ENCODE data around the gene SKA3. TPM values are rescaled to one million over a fixed set of nuclear protein-coding genes. Genes with fewer than 3 reads are reported as not detected.
A peak's percentile ranks its signal among the peaks of the same experiment; 100 is the strongest.

Gene SKA3
- total and polyA plus RNA-seq, 2 of the 13 experiments (the other 11 are each of a cell fraction or from before 2014, with no cell fraction given): 7.2 to 10.8 TPM

DNA sequence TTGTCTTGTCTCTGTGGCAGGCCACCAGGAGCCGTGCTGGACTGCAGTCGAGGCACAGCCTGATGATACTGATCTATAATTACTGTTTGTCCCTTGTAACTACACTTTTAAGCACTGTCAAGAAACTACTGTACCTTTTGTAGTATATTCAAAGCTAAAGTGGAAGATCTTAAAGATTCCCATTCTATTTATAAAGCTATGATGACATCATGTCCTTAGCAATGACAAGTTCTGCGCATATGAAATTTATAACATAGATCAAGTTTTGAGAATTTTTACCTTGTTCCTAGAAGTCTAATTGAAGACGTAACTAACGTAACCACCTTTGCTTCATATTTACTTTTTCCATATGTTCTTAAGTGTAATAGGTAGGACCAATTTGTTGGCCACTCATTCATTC is 58.2 kb downstream of the SKA3 start:
- POLR2A ChIA-PET: no interaction called here
- TF ChIP-seq CREB1 (IDR thresholded peaks at IDR 0.05): 0 out of 2 replicates have a peak, but pooled peaks have one; percentile 35
- TF ChIP-seq CREB1 (CRISPR knock-in tag; IDR thresholded peaks at IDR 0.05): no peak
- TF ChIP-seq ZNF235 (CRISPR knock-in tag; IDR thresholded peaks at IDR 0.05; ENCODE audit: borderline replicate concordance): no peak
- no peak for TF ChIP-seq ZMYM2 (CRISPR knock-in tag; IDR thresholded peaks at IDR 0.05)
- TF ChIP-seq ATF7 (IDR thresholded peaks at IDR 0.05): peak; percentile 79
- TF ChIP-seq ATF7 (CRISPR knock-in tag; IDR thresholded peaks at IDR 0.05): no peak
- Histone ChIP-seq H3K36me3 (replicated peaks in 1 of 2; ENCODE audit: control insufficient read depth in 1 of 2, insufficient read depth in 2 of 2, low read length in 2 of 2) (no peaks in the 10 kb centered on the region), H3K27me3 (ENCODE audit: control insufficient read depth in 1 of 2, insufficient read depth in 2 of 2, low read length in 2 of 2) (no peaks in the 10 kb centered on the region), H3K9me3 (ENCODE audit: low read length) (no peaks in the 10 kb centered on the region), H2AFZ (ENCODE audit: low read length) (no peak overlapping the region), H3K79me2 (ENCODE audit: insufficient read depth, low read length) (no peaks in the 10 kb centered on the region), H4K20me1 (ENCODE audit: insufficient read depth, low read length) (no peaks in the 10 kb centered on the region), H3K4me2 (ENCODE audit: low read depth, low read length) (no peak overlapping the region), H3K9ac (ENCODE audit: insufficient read depth, low read depth, low read length) (no peak overlapping the region), H3K27ac (ENCODE audit: extremely low read length, insufficient read depth, low read length) (no peak overlapping the region), H3K4me1 (ENCODE audit: insufficient read depth, low read length) (peaks cover 47% of the 10 kb centered on the region), H3K4me3 (replicated peaks in 1 of 3; ENCODE audit: insufficient read depth in 1 of 3, low read depth in 2 of 3, low read length in 3 of 3) (no peak overlapping the region)
- BruUV-seq (replicated peaks): no TSS peak
- in situ Hi-C loops (cut with HindIII; ENCODE audit: extremely low pct_ligation_motif_present, low pct_unique_long_range_greater_than_20kb): no loop called here
- no peak for FAIRE-seq
- peak; percentile 34; the same call in 1 of the 3 replicates for ATAC-seq
- DNase-seq (ENCODE audit: low spot score): no peak
- CTCF ChIA-PET (ENCODE audit: low intra/inter-chr PET ratio, low total read pairs): no interaction called here
- 50% methylated on average over 5 of the region's 5 CpGs for WGBS (ENCODE audit: low lambda C conversion rate)
- intact Hi-C loops (cut with micrococcal nuclease; ENCODE audit: unreplicated experiment): no loop called here

DNA sequence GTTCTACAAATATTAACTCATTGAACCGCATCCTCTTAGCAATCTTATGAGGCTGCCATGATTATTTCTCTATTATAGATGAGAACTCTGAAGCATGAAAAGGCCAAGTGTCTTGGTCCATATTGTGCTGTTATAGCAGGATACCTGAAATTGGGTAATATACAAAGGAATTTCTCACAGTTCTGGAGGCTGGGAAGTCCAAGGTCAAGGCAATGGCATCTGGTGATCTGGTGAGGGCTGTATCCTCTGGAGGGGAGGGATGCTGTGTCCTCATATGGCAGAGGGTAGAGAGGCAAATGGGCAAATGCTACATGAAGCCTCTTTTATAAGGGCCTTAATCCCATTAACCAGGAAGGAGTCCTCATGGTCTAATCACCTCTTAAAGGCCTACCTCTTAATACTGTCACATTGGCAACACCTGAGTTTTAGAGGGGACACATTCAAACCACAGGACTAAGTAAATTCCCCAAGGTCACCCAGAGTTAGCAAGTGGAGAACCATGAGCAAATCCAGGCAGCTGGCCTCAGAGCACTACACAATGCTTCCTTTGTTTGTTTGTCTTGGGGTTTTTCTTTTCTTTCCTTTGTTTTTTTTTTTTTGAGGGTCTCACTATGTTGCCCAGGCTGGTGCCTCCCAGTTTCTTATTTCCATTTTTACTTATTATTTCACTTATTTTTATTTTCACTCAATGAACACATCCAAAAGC is 59.1 kb downstream of the SKA3 start:
- no peak overlapping the region for H3K4me2 ChIP-seq (ENCODE audit: low read depth, low read length)
- no peak overlapping the region for H3K4me3 ChIP-seq (replicated peaks in 1 of 3; ENCODE audit: insufficient read depth in 1 of 3, low read depth in 2 of 3, low read length in 3 of 3)
- peaks cover 48% of the 10 kb centered on the region for H3K4me1 ChIP-seq (ENCODE audit: insufficient read depth, low read length)
- FAIRE-seq (no peak), ATAC-seq (peak; percentile 62; the same call in 2 of the 3 replicates), DNase-seq (ENCODE audit: low spot score) (peak; percentile 40)
- 92% methylated on average over 1 of the region's 1 CpG for WGBS (ENCODE audit: low lambda C conversion rate)
- ChIA-PET CTCF (ENCODE audit: low intra/inter-chr PET ratio, low total read pairs) (no interaction called here), POLR2A (no interaction called here)
- BruUV-seq (replicated peaks): no TSS peak
- no peak overlapping the region for H2AFZ ChIP-seq (ENCODE audit: low read length)
- no peaks in the 10 kb centered on the region for H3K27me3 ChIP-seq (ENCODE audit: control insufficient read depth in 1 of 2, insufficient read depth in 2 of 2, low read length in 2 of 2)
- in situ Hi-C loops (cut with HindIII; ENCODE audit: extremely low pct_ligation_motif_present, low pct_unique_long_range_greater_than_20kb): no loop called here
- intact Hi-C loops (cut with micrococcal nuclease; ENCODE audit: unreplicated experiment): no loop called here
- no peaks in the 10 kb centered on the region for H3K79me2 ChIP-seq (ENCODE audit: insufficient read depth, low read length)
- H3K36me3 ChIP-seq (replicated peaks in 1 of 2; ENCODE audit: control insufficient read depth in 1 of 2, insufficient read depth in 2 of 2, low read length in 2 of 2): no peaks in the 10 kb centered on the region
- no peaks in the 10 kb centered on the region for H4K20me1 ChIP-seq (ENCODE audit: insufficient read depth, low read length)
- H3K27ac ChIP-seq (ENCODE audit: extremely low read length, insufficient read depth, low read length): no peak overlapping the region
- no peak overlapping the region for H3K9ac ChIP-seq (ENCODE audit: insufficient read depth, low read depth, low read length)
- no peaks in the 10 kb centered on the region for H3K9me3 ChIP-seq (ENCODE audit: low read length)
- TF ChIP-seq ZNF441 (CRISPR knock-in tag; IDR thresholded peaks at IDR 0.05; ENCODE audit: borderline replicate concordance): no peak
- TF ChIP-seq ZNF564 (CRISPR knock-in tag; IDR thresholded peaks at IDR 0.05): peak; percentile 97
- no peak for TF ChIP-seq SOX6 (IDR thresholded peaks at IDR 0.05)
- TF ChIP-seq SOX6 (CRISPR knock-in tag; IDR thresholded peaks at IDR 0.05): peak; percentile 44; the same call in 1 of the 2 replicates
- no peak for TF ChIP-seq RORA (CRISPR knock-in tag; IDR thresholded peaks at IDR 0.05)
- TF ChIP-seq, protein P1, sequence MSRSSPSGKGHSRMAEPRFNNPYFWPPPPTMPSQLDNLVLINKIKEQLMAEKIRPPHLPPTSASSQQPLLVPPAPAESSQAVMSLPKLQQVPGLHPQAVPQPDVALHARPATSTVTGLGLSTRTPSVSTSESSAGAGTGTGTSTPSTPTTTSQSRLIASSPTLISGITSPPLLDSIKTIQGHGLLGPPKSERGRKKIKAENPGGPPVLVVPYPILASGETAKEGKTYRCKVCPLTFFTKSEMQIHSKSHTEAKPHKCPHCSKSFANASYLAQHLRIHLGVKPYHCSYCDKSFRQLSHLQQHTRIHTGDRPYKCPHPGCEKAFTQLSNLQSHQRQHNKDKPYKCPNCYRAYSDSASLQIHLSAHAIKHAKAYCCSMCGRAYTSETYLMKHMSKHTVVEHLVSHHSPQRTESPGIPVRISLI (CRISPR knock-in tag; IDR thresholded peaks at IDR 0.05; ENCODE audit: borderline replicate concordance): 0 out of 2 replicates have a peak, but pooled peaks have one; percentile 23
- TF ChIP-seq SOX13 (IDR thresholded peaks at IDR 0.05): no peak
- TF ChIP-seq SOX13 (CRISPR knock-in tag; conservative IDR thresholded peaks at IDR 0.05 in 1 of 2, IDR thresholded peaks at IDR 0.05 in 1 of 2): peak in 1 of 2 experiments; percentile 74; a peak in 2 of 4 replicates
- no peak for TF ChIP-seq TBP (CRISPR knock-in tag; IDR thresholded peaks at IDR 0.05)
- peak; percentile 18; the same call in 1 of the 2 replicates for TF ChIP-seq RARA (CRISPR knock-in tag; IDR thresholded peaks at IDR 0.05)
